DMS79 treated with DMSO at 0.1 percent for 48 hours (cell line): ENCODE results near the gene PTTG2.
"Not testable (repeated sequence)": the region's sequence is repeated elsewhere in the genome, so short reads cannot be mapped to it uniquely, and the experiment has no call there.

Source experiments
- DNase-seq: peaks from one replicate; lab custom pipeline; 2025; lab: John Stamatoyannopoulos, UW

Gene PTTG2

DNA sequence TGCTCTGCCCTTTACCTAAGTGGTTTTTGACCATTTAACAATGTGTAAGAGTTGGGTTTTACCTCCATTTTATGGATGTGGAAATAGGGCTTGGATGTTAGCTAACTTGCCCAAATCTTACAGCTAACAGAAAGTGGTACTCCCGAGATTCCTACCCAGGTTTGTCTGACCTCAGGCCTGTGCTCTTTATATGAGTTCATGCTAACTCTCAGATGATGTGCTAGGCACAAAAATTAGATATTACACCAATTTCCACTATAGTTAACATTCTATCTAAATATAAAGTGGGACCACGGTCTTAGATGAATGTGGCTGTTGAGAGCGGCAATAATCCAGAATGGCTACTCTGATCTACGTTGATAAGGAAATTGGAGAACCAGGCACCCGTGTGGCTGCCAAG, at the start of gene PTTG2:
Gene PTTG2 (plus strand): TSS at position 301 of the 400 bp plus-strand sequence. CDS start 37 bp downstream, at position 338.
- DNase-seq: no peak

DNA sequence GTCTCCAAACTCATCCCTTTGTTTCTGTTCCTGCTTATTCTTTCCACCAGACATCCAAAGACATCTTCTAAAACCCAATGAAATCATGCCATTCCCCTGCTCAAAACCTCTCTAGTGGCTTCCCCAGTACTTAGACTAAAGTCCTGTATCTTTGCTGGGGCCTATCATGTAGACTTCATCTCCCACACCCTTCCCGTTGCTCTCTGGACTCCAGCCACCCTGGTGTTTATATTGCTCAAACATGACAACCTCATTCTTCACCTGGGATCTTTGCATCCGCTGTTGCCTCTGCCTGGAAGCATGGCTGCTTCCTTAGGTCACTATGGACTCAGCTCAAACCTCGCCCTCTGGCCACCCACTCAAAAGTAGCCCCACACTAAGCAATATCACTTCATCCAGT, 45.7 kb upstream of the PTTG2 start:
- no peak for DNase-seq

DNA sequence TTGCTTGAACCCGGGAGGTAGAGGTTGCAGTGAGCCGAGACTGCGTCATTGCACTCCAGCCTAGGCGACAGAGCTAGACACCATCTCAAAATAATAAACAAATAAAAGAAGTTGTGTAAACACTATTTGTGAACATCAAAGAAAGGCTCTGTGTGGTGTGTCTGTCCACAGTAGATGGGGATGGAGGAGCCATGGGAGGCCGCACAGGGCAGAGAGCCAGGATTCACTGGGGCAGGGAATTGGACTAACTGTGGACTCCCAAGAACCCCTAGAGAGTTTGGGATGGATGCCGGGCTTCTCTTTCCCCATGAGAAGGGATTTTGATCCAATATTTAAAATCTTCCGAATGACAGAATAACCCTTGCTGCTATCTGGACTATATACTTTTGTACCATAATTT, 42.8 kb upstream of the PTTG2 start:
- no peak for DNase-seq

DNA sequence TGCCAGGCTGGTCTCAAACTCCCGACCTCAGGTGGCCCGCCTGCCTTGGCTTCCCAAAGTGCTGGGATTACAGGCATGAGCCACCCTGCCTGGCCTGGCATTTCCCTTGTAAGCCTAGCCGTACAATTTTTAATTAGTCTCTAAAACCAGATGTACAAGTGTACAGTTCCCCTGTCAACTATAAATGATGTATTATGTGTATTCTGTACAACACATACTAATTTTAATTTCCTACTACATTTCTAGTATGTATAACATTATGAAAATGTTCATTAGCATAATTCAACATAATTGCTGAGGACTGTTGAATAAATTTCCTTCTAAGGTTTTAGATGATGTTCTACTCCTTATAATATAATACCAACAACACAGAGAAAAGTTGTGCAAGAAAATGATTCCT, 41.5 kb upstream of the PTTG2 start:
- DNase-seq: no peak

DNA sequence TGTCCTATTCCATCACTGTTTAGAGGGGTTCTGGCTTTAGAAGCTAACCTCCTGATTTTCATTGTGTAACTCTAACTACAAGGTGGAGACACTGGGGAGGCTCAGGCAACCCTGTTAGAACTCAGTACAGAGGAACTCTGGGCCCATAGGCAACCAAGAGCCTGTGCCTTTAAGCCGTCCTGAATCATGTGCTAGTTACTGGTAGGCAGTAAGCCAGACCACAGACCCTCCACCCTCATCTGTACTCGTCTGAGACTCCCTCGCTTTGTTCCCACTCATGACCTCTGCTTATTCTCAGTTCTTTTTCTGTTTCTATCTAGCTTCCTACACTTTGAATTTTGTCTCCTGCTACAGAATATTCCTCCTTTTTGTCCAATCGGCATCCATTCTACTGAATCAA, 37.9 kb upstream of the PTTG2 start:
- DNase-seq: no peak

DNA sequence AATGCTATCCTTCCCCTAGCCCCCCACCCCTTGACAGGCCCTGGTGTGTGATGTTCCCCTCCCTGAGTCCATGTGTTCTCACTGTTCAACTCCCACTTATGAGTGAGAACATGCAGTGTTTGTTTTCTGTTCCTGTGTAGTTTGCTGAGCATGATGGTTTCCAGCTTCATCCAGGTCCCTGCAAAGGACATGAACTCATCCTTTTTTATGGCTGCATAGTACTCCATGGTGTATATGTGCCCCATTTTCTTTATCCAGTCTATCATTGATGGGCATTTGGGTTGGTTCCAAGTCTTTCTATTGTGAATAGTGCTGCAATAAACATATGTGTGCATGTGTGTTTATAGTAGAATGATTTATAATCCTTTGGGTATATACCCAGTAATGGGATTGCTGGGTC, 37.1 kb upstream of the PTTG2 start:
- DNase-seq: not testable (repeated sequence)

DNA sequence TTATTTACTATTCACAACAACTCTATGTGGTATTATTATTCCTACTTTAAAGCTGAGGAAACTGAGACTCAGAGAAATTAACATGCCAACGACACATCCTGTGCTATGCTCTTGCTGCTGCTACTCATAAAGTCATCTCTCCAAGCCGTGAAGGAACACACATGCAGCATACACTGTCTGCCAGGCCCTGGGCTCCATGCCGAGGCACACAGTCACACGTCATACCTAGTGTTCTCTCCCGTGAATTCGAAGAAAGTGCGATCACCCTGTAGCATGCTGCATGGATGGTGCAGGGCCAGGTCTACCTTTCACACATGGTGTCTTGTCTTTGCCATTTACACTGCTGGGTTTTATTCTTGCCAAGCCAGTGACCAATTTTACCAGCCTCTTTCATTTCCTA, 35.3 kb upstream of the PTTG2 start:
- no peak for DNase-seq

DNA sequence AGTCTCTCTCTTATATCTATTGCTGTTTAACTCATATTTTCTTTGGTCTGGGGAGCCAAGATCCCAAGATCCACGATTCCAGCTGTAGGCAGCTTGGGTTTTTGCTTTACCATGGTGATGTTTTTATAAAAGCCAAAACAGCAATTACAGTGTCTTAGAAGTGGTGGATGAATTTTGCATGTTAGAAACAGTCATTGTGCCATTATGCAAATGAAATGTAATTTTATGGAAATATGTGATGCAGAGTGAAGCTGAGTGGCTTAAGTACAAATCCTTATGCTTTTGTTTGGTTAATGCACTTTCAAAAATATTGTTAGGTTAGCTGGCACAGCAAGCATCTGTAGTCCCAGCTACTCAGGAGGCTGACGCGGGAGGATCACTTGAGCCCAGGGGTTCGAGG, 32.8 kb upstream of the PTTG2 start:
- DNase-seq: no peak

DNA sequence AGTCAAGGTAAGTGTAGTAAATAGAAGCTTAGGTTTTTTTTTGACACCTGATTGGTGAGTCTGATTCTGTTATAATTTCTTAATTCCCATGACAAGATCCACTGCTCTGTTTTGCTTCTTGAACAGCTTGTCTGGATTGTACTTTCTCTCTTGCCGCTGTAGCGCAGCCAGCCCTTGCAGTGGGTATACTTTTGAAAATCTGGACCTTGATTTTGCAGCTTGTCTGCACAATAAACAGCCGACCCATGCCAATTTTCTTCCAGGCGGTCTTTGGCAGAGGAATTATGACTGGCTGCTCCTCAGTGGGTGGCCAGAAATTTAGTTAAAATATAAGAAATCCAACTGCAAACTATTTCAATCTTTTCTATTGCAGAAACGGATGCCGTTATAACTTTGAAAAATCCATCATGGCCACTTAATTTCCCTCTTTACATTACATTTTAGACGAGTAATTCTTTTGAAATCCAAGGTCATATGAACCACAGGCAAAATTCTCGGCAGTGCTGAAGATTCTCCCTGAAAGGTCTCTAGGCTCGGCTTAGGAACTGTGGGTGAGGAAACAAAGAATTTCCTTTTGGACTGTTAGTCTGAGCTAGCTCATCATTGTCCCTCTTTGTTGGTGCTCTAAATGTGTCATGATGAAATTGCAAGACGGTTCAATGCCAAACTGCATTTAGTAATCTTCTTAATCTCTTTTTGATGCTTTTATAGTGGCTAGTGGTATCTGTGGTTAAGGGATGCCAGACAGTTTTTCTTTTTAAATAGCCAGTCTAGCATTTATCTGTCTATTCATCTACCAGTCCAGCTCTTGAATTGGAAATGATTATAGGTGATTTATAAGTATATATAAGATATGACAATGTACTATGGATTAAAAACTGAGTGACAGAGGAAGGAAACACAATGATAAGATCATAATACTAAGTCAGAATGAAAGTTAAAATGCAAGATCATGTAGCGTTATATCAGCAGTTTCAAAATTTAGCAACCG, 31.5 kb upstream of the PTTG2 start:
- no peak for DNase-seq

DNA sequence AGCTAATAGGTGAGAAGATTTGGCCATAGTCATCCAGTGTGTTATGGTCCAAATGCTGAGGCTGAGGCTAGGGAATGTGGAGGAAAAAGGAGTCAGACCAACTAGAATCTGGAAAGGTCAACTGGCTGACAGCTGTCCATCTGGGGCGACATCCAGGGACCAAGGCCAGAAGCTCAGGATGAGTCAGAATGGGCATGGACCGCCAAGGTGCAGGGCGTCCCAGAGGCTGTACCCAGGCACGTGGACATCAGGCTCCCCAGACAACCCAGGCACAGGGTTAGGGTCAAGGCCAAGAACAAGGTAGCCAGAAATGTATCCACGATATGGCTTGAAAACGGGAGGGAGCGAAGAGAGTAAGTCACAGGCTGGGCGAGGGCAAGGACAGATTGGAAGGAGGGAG, 26.1 kb upstream of the PTTG2 start:
- no peak for DNase-seq

DNA sequence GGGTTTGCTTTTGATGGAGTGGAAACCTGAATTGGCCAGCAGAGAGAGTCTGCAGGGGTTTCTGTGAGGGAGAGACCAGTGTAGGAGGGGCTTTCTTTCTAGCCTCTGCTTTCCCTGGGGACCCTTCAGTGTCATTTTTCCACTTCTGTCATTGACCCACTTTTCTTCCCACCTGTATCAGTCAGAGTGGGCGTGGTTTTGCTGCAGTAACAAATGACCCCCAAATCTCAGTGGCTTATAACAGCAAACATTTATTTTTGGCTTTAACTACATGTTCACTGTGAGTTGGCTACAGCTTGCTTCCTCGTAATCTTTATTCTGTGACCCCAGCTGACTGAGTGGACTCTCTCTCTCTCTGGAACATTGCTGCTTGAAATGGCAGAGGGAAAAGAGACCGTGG, 25.6 kb upstream of the PTTG2 start:
- no peak for DNase-seq

DNA sequence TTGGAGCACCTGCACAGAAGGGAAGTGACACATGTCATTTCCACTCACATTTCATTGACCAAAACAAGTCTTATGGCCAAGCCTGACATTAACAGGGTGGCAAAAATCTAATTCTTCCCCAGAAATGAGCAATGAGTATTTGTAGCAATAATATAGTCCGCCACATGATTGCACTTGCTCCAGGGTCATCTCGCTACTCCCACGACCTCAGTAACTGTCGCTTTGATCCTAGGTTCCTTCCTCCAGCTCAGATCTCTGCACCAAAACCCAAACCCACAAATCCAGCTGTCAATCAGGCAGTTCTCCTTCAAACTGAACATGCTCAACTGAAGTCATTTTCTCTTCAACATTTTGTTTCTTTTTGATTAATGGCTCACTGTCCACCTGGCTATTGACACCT, 25.2 kb upstream of the PTTG2 start:
- DNase-seq: no peak

DNA sequence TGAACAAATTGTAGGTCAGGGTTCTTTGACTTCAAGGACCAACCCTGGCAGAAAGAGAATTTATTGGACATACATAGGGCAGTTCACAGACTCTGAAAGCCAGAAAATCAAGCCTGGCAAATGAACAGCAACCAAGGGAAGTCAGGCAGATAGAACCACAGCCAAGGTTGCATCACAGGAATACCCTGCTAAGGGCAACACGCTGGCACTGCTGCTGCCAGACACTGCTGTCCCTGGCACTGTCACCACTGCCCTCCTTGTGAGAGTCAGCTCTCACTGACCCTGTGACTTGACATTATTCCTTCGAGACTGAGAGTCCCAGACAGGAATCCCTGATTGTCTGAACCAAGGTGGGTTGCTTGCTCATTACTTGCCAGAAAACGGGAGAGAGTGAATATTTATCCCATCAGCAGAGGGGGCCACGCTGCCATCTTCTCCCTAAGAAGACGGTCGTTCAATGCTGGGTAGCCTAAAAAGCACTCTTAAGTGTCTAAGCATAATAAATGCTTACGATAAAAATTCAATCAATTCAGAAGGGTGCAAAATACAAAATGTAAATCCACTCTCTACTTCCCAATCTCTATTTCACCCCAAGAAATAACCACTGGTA, 23.2 kb upstream of the PTTG2 start:
- no peak for DNase-seq

DNA sequence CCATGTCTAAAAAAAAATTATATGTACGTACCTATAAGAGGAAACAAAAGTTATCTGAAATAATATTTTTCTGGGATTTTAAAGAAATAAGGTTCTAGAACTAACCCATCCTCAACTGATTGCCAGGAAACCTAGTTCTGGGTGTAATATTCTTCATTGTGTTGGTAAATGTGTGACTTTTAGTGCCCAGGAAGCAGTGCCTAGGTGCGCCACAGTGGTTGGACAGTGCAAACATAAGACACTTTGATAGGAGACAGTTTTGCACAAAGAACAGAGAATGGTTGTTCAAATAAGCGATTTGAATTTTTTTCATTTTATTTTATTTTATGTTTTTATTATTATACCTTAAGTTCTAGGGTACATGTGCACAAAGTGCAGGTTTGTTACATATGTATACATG, 22.0 kb upstream of the PTTG2 start:
- no peak for DNase-seq

DNA sequence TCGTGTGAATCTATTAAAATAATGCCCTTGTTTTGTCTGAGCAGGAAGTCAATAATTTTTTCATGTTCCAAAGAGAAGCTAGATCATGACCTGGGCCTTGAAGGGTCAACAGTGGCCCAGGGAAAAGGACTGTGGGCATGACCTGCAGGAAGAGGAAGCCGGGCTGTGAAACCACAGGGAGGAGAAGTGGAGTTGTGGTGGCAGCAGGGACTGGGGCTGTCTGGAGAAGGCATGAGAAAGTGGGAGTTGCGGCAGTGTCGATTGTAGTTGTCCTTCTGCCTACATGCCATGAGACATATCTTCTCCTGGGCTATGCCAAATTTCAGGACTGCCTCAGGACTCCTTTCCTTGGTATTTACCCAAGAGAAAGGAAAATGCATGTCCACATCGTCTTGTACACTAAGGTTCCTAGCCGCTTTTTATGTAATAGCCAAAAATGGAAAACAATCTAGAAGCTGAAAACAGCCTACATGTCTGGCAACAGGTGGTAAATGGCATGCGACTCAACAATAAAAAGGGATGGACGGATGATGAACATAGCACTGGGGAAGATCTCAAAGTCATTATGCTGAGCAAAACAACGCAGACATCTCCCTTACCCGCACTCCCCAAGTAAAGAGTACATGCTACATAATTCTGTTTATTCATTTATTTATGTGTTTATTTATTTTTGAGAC, 13.6 kb upstream of the PTTG2 start:
- no peak for DNase-seq

DNA sequence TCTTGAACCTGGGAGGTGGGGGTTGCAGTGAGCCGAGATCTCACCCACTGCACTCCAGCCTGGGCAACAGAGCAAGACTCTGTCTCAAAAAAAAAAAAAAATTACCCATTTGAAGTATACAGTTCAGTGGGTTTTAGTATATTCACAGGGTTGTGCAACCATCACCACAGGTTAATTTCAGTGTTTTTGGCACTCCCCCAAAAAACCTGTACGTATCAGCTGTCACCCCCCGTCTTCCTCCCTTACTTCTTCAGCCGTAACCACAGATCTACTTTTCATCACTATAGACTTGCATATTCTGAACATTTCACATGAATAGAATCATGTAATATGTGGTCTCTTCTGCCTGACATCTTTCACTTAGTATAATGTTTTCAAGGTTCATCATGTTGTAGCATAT, 11.7 kb upstream of the PTTG2 start:
- DNase-seq: no peak

DNA sequence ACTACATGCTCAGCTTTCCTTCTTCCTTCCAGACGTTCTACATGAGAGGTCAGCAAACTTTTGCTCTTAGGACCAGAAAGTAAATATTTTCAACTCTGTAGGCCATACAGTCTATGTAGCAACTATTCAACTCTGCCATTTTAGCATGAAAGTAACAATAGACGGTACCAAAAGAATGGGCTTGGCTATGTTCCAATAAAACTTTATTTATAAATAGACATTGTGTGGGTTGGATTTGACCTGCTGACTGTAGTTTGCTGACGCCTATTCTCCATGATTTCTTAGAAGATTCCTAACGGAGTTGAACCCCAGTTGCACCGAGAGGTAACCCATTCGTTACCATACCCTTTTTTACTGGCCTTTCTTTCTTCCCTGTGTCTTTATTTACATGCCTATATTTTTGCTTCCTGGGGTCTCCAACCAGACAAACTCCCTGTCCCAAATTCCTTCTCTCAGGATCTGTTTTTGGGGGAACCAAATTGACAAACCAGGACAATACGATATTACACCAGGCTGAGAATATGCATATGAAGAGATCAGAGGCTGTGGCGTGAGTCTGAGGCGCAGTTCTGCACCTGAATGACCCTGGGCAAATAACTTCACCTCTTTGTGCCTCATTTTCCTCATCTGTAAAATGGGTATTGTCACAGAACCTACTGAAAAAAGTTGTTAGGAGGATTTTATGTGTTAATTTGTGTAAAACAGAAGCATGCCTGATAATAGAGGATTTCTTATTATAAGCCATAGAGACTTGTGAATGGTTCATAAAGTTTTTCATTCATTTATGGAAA, 10.4 kb upstream of the PTTG2 start:
- no peak for DNase-seq

DNA sequence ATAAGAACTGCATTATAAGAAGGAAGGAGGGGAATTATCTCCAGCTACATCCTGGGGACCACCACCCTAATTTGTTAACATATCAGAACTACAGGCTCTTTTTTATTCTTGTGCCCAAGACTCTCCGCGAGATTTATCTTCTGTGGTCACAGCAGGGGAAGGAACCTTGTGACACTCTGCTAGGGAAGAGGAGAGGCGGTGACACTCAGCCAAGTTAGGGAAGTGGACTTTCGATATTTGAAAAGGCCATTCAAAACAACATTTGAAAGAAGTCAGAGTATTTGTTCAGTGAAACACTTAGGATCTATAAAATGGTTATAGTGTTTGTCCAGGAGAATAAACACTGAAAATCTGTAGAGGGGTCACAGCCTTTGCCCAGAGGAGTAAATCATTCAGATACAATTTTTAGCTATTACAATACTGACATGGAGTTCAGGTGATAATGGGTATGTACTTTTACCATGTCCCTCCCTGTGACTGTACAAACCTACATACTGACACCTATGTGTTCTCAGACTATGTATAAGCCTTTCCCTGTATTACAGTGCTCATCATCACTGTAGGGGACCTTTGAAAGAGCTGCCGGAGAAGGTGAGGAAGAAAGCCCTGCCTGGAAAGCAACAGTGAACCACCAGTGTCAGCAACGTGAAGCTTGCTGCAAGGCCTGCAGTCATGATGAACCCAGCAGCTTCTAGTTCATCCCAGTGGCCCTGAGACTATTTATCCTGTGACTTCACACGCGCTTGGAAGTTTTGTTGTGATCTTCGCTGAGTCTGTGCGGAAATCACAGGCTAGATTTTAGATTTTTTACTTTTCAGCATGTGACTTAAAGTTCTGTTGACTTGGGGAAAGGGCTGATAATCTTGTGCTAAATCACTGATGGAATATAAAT, 8.5 kb upstream of the PTTG2 start:
- no peak for DNase-seq

DNA sequence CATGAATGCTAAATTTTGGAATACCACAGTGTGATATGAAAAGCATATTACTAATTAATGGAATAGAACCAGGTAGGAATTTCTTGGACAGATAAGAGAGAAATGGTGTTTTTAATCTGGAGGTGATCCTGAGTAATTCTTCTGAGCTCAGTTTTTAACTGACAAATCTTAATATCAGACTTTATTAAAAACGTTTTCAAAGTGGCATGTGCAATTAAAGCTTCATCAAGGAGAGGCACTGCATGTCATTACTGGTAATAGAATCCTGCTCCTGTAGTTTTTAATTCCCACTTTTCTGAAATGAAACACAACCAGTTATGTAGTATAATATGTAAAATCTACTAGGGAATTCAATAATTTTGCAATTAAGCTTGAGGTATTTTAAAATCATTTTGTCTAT, 7.0 kb upstream of the PTTG2 start:
- DNase-seq: no peak

DNA sequence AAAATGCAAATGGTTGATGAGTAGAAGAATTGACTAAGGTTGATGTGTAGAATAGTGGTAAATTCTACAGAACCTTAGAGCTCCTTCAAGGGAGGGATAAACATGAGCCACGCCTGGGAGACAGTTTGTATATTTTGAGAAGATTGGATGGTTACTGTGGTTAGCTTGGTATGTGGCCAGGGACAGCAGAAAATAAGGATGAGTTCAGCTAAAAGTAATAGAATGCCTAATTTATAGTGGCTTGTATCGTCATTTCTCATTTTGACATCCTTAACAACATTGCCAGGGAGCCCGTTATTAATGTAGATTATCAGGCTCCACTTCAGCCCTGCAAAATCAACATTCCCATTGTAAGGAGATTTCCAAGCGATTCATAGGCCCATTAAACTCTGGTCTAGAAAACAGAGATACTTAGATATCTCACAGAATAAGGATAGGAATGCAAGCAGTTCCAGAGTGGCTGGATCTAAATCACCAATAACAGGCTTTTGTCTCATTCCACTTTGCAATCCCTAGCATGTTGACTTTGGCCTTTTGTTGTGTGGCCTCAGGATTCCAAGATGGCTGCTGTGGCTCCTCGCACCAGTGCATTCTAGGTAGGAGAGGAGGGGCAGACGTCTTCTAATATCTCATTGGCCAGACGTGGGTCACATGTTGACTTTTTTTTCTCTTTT, 6.4 kb upstream of the PTTG2 start:
- no peak for DNase-seq

DNA sequence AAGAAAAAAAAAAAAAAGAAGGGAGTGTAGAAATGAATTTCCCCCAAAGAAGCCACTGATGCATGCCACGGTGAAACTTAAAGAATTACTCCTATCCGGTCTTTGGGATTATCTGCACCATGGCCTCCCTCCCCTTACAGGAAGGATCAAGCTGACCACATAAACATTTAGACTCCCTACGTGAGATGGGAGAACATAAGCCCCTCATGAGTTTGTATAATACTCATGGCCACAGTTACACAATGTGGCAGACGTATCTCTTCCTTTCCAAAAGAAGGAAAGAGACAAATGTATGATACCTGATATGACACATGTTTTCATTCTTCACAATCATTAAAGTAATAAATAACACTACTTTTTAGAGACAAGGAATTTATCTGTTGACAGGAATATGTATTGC, 3.3 kb upstream of the PTTG2 start:
- no peak for DNase-seq
